BLaER1 treated with 17β-estradiol and CSF1 and Interleukin-3, amounts not matched to agents 10 nM and 100 nM (cell line): ENCODE measurements around the gene SERPINE1.

ENCODE experiments used
- H3K27ac ChIP-seq, 11 experiments: shearing (Covaris generic); formaldehyde crosslinking; 2 replicates each; pipeline ENCODE4 v1.8.1; 2022
- H3K27me3 ChIP-seq, 11 experiments: shearing (Covaris generic); formaldehyde crosslinking; 2 replicates each; pipeline ENCODE4 v1.8.1; 2022
- H3K36me3 ChIP-seq, 11 experiments: shearing (Covaris generic); formaldehyde crosslinking; 2 replicates each; pipeline ENCODE4 v1.8.1; 2022
- H3K4me1 ChIP-seq, 10 experiments: shearing (Covaris generic); formaldehyde crosslinking; 2 replicates each; pipeline ENCODE4 v1.8.1; 2022
- H3K4me2 ChIP-seq, 11 experiments: shearing (Covaris generic); formaldehyde crosslinking; 2 replicates each; pipeline ENCODE4 v1.8.1; 2022
- H3K4me3 ChIP-seq, 10 experiments: shearing (Covaris generic); formaldehyde crosslinking; 2 replicates each; pipeline ENCODE4 v1.8.1; 2022
- H3K9ac ChIP-seq, 11 experiments: shearing (Covaris generic); formaldehyde crosslinking; 2 replicates each; pipeline ENCODE4 v1.8.1; 2022
- H3K9me3 ChIP-seq, 11 experiments: shearing (Covaris generic); formaldehyde crosslinking; replicated peaks in 1 of 11; 2 replicates each; pipeline ENCODE4 v1.8.1; 2022
- H4K20me1 ChIP-seq, 11 experiments: shearing (Covaris generic); formaldehyde crosslinking; 2 replicates each; pipeline ENCODE4 v1.8.1; 2022
- Cebpa-rat ChIP-seq, 11 experiments: shearing (Covaris generic); IDR thresholded peaks; 2 replicates each; pipeline ENCODE4 v1.8.1; 2022

Gene SERPINE1

GRCh38 chr7:101161692-101162471, 35.0 kb downstream of the SERPINE1 start:
- peak overlapping the region; percentile 12 to 80 (median 75); a peak in 19 of 22 replicates for H3K9ac ChIP-seq
- peak overlapping the region in 10 of 11 experiments; percentile 30 to 90 (median 78); a peak in 20 of 22 replicates for H3K27ac ChIP-seq

GRCh38 chr7:101162551-101163278, 35.8 kb downstream of the SERPINE1 start:
- H3K9me3 ChIP-seq: no peaks in the 10 kb centered on the region
- peak overlapping the region; percentile 52 to 75 (median 64) for H3K4me3 ChIP-seq
- H3K4me1 ChIP-seq: peaks cover 43 to 81% (median 75%) of the 10 kb centered on the region in 10 experiments
- H3K36me3 ChIP-seq: peaks cover 15 to 29% (median 24%) of the 10 kb centered on the region in 11 experiments; a peak in 21 of 22 replicates
- H3K4me2 ChIP-seq: peak overlapping the region; percentile 89 to 100 (median 99)
- TF ChIP-seq Cebpa-rat (IDR thresholded peaks at IDR 0.05): no peak
- peak overlapping the region in 10 of 11 experiments; percentile 30 to 90 (median 78); a peak in 20 of 22 replicates for H3K27ac ChIP-seq
- H3K9ac ChIP-seq: peak overlapping the region; percentile 12 to 80 (median 75); a peak in 20 of 22 replicates
- peaks cover 31 to 40% (median 36%) of the 10 kb centered on the region in 11 experiments for H3K27me3 ChIP-seq
- peaks cover 0 to 45% (median 16%) of the 10 kb centered on the region in 11 experiments; a peak in 21 of 22 replicates for H4K20me1 ChIP-seq

More at GRCh38 chr7:101161692-101162471, 35.0 kb downstream of the SERPINE1 start:
- peak overlapping the region; percentile 52 to 75 (median 64); a peak in 19 of 20 replicates for H3K4me3 ChIP-seq
- peaks cover 22 to 32% (median 28%) of the 10 kb centered on the region in 11 experiments for H3K27me3 ChIP-seq
- peaks cover 0 to 53% (median 17%) of the 10 kb centered on the region in 11 experiments; a peak in 21 of 22 replicates for H4K20me1 ChIP-seq
- peaks cover 38 to 73% (median 69%) of the 10 kb centered on the region in 10 experiments for H3K4me1 ChIP-seq
- peaks cover 23 to 38% (median 33%) of the 10 kb centered on the region in 11 experiments for H3K36me3 ChIP-seq
- no peak for TF ChIP-seq Cebpa-rat (IDR thresholded peaks at IDR 0.05)
- H3K4me2 ChIP-seq: peak overlapping the region; percentile 89 to 100 (median 99)
- H3K9me3 ChIP-seq: no peaks in the 10 kb centered on the region

GRCh38 chr7:101163279-101164070, 36.6 kb downstream of the SERPINE1 start:
- Histone ChIP-seq H3K4me2 (peak overlapping the region; percentile 90 to 100 (median 99)), H3K4me3 (peak overlapping the region; percentile 52 to 75 (median 64)), H3K9me3 (no peaks in the 10 kb centered on the region), H4K20me1 (peaks cover 0 to 44% (median 21%) of the 10 kb centered on the region in 11 experiments; a peak in 21 of 22 replicates), H3K27me3 (peaks cover 38 to 48% (median 44%) of the 10 kb centered on the region in 11 experiments), H3K4me1 (peaks cover 46 to 89% (median 82%) of the 10 kb centered on the region in 10 experiments), H3K36me3 (peaks cover 7 to 22% (median 17%) of the 10 kb centered on the region in 11 experiments; a peak in 17 of 22 replicates), H3K27ac (peak overlapping the region in 9 of 11 experiments; percentile 32 to 90 (median 79); a peak in 17 of 22 replicates), H3K9ac (peak overlapping the region; percentile 2 to 80 (median 75); a peak in 20 of 22 replicates)
- TF ChIP-seq Cebpa-rat (IDR thresholded peaks at IDR 0.05): no peak

- H4K20me1 ChIP-seq: peaks cover 0 to 37% (median 21%) of the 10 kb centered on the region in 11 experiments; a peak in 21 of 22 replicates
- peaks cover 46 to 55% (median 52%) of the 10 kb centered on the region in 11 experiments for H3K27me3 ChIP-seq
- H3K4me1 ChIP-seq: peaks cover 54 to 93% (median 86%) of the 10 kb centered on the region in 10 experiments
- H3K27ac ChIP-seq: peak overlapping the region in 3 of 11 experiments; percentile 81 to 87 (median 83); a peak in 6 of 22 replicates
- peaks cover 0 to 14% (median 12%) of the 10 kb centered on the region in 11 experiments; a peak in 17 of 22 replicates for H3K36me3 ChIP-seq
- no peaks in the 10 kb centered on the region for H3K9me3 ChIP-seq
- H3K9ac ChIP-seq: peak overlapping the region in 9 of 11 experiments; percentile 43 to 80 (median 67); a peak in 15 of 22 replicates
- peak overlapping the region; percentile 90 to 100 (median 99) for H3K4me2 ChIP-seq
- peak overlapping the region; percentile 52 to 75 (median 64) for H3K4me3 ChIP-seq
- no peak for TF ChIP-seq Cebpa-rat (IDR thresholded peaks at IDR 0.05)
These were observed 37.4 kb downstream of the SERPINE1 start for GRCh38 chr7:101164071-101164840.

GRCh38 chr7:101165075-101165957, 38.4 kb downstream of the SERPINE1 start, which contains the start of gene VGF:
Gene VGF (minus strand): TSS chr7:101165569. CDS start chr7:101164843, 726 bp downstream.
- H3K9me3 ChIP-seq: no peaks in the 10 kb centered on the region
- peak within 1 kb of the TSS; percentile 52 to 75 (median 62) for H3K4me3 ChIP-seq
- H3K36me3 ChIP-seq: peaks cover 0 to 4% (median 1%) of the 10 kb centered on the region in 11 experiments; a peak in 7 of 22 replicates
- H3K9ac ChIP-seq: peak within 1 kb of the TSS in 5 of 11 experiments; percentile 4 to 79 (median 34); a peak in 8 of 22 replicates
- no peak for TF ChIP-seq Cebpa-rat (IDR thresholded peaks at IDR 0.05)
- peaks cover 0 to 40% (median 22%) of the 10 kb centered on the region in 11 experiments; a peak in 21 of 22 replicates for H4K20me1 ChIP-seq
- peaks cover 57 to 66% (median 62%) of the 10 kb centered on the region in 11 experiments for H3K27me3 ChIP-seq
- H3K4me2 ChIP-seq: peak within 1 kb of the TSS; percentile 90 to 100 (median 99)
- H3K4me1 ChIP-seq: peaks cover 64 to 93% (median 87%) of the 10 kb centered on the region in 10 experiments
- peak within 1 kb of the TSS in 3 of 11 experiments; percentile 31 to 58 (median 49); a peak in 6 of 22 replicates for H3K27ac ChIP-seq

GRCh38 chr7:101165958-101166647, 39.2 kb downstream of the SERPINE1 start:
- Histone ChIP-seq H3K9me3 (no peaks in the 10 kb centered on the region), H4K20me1 (peaks cover 0 to 48% (median 29%) of the 10 kb centered on the region in 11 experiments; a peak in 20 of 22 replicates), H3K9ac (peak overlapping the region in 5 of 11 experiments; percentile 4 to 64 (median 34); a peak in 7 of 22 replicates), H3K27me3 (peaks cover 64 to 74% (median 70%) of the 10 kb centered on the region in 11 experiments), H3K4me3 (peak overlapping the region; percentile 46 to 67 (median 54)), H3K4me1 (peaks cover 72 to 94% (median 88%) of the 10 kb centered on the region in 10 experiments), H3K36me3 (no peaks in the 10 kb centered on the region; a peak in 1 of 22 replicates), H3K4me2 (peak overlapping the region; percentile 90 to 100 (median 99)), H3K27ac (peak overlapping the region in 3 of 11 experiments; percentile 31 to 58 (median 49); a peak in 6 of 22 replicates)
- TF ChIP-seq Cebpa-rat (IDR thresholded peaks at IDR 0.05): no peak
